Middle frontal gyrus (tissue), 1 donor: ENCODE data around the gene ANG.

Experiments used
- DNase-seq: peaks from one replicate; pipeline ENCODE4 v3.0.0-alpha.2; 2015; ENCODE audit warnings: low spot score; ENCODE audit errors: extremely low spot score

The ANG gene

DNA sequence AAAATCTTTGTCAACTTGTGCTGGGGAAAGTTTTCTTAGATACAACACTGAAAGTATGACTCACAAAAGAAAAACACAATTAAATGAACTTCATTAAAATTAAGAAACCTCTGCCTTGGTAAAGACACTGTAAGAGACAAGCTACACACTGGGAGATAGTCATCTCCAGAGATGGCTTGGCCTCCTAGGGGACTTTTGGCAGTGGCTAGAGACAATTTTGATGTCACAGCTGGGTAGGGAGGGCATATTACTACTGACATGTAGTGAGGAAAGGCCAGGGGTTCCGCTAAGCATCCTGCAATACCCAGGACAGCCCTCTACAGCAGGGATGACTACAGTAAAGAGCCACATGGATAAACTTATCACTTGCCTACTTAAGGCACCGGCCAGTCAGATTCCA lies 12.9 kb upstream of the ANG start:
- no peak for DNase-seq

GRCh38 chr14:20676072-20676471 lies 12.5 kb upstream of the ANG start:
- no peak for DNase-seq

GRCh38 chr14:20679907-20680306 lies 8.7 kb upstream of the ANG start:
- no peak for DNase-seq

GRCh38 chr14:20680363-20680762 lies 8.2 kb upstream of the ANG start:
- no peak for DNase-seq

DNA sequence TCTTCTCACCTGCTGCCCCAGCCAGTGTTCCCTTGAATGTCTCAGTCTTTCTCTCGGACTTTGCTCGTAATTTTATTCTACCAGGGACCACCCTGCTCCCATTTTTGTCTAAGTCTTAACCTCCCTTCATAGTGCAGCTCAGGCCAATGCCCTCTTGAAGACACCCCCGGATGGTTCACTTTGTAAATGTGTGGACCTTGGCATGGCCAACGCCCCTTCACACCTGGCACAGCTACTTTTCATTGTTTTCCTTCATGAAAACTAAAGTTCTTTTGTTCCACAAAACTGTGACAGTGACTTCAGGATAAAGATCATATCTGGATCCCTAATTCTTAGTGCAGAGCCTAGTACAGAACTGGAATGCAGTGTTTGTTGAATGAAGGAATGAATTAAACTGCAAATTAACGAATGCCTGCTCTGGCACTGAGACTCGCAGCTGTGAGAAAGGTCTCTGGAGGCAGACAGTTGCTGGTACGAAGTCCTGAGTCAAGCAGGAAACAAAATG lies 7.7 kb upstream of the ANG start:
- no peak for DNase-seq

GRCh38 chr14:20681348-20682126 lies 7.0 kb upstream of the ANG start:
- peak; percentile 82 for DNase-seq

- no peak for DNase-seq
Observed at GRCh38 chr14:20682127-20682434, 6.5 kb upstream of the ANG start.

GRCh38 chr14:20682435-20683124 lies 6.0 kb upstream of the ANG start:
- DNase-seq = peak; percentile 90

DNA sequence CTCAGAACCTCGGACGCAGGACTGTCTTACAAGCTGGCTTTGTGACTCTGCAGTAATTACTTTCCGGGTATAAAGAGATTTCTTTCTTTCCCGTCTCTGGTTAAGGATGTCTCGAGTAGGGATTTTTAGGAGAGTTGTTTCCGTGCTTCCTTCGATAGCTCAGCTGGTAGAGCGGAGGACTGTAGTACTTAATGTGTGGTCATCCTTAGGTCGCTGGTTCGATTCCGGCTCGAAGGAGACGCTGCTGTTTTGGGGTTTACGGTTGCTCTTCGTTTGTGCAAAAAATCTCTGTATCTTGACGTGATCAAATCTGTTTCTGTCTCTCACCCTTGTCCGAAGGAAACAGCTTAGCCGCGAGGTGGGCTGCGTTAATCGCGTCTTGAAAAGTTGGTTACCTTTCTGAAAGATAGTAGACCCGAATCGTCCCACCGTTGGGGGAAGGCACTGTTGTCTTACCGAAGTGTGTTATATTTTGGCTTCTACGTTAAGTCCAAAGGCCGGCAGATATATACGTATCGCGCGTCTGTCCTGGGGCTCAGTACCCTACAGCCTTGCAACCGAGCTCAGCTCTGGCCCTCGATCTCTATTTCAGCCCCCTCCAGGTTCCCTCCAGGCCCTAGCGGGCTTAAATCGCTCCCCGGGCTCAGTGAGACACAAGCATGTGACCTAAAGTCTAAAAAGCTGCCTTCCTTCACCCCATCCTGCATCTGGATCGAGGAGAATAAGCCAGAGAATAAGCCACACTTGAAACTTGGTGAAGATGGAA lies 5.3 kb upstream of the ANG start:
- DNase-seq = peak; percentile 71

DNA sequence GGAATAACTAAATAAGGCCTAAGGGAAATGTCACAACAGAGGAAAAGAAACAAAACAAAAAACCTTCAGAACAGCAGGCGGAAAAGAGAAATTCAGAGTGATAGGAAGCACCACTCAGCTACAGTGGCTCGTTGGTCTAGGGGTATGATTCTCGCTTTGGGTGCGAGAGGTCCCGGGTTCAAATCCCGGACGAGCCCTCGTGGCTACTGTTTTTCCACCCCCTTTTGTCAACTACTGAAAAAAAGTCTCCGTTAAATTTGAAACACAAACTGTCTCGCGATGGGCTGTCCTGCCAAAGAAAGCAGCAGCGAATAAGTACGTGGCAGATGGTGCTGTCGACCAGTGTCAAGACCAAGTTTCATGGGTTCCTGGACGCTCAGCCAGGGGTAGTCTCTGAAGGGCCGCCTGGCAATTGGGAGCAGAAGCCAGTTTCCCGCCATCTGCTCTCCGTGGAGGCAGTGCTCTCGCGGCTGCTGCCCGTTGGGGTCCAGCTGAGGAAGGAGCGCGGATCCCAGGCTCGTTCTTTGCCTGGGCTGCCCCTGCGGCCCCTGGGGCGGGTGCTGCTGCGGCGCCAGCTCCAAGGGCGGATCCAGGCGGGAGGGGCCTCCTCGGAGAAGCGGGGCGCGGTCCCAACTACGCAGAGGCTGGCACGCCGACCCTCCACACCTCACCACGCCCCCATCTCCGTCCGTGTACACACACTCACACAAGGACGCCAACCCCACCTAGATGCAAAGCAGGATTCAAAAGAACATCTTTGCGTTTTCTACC lies 4.5 kb upstream of the ANG start, which contains the start of gene RNASE4:
Gene RNASE4, plus strand, starts transcription at position 670 of the 771 bp plus-strand sequence. CDS start 14,812 bp downstream, outside the sequence.
- DNase-seq = peak; percentile 70

- no peak for DNase-seq
Observed at GRCh38 chr14:20684662-20685456, 3.7 kb upstream of the ANG start.

- no peak for DNase-seq
Observed at GRCh38 chr14:20686386-20687143, 2.0 kb upstream of the ANG start.

GRCh38 chr14:20687362-20688166 lies 1.0 kb upstream of the ANG start:
- DNase-seq = no peak

- DNase-seq = peak; percentile 66
Observed at GRCh38 chr14:20690848-20691640, 2.5 kb downstream of the ANG start.

- no peak for DNase-seq
Observed at GRCh38 chr14:20692116-20692751, 3.7 kb downstream of the ANG start.

DNA sequence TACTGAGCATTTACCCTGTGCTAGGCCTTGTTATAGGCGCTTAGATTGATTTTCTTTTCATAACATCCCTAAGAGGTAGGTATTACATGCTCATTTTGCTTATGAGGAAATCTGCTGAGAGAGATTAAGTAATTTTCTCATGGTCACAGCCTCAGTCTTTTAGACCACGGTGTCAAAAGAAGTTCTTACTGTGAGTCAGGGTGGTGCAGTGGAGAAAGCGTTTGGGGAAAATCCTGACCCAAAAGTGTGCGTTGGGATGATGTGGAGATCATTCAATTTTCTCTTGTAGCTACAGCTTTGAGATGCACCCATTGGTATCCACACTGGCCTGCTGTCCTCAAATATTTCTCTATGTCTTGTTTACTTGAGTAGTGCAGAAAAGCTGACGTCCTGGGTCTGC lies 8.2 kb downstream of the ANG start:
- no peak for DNase-seq

DNA sequence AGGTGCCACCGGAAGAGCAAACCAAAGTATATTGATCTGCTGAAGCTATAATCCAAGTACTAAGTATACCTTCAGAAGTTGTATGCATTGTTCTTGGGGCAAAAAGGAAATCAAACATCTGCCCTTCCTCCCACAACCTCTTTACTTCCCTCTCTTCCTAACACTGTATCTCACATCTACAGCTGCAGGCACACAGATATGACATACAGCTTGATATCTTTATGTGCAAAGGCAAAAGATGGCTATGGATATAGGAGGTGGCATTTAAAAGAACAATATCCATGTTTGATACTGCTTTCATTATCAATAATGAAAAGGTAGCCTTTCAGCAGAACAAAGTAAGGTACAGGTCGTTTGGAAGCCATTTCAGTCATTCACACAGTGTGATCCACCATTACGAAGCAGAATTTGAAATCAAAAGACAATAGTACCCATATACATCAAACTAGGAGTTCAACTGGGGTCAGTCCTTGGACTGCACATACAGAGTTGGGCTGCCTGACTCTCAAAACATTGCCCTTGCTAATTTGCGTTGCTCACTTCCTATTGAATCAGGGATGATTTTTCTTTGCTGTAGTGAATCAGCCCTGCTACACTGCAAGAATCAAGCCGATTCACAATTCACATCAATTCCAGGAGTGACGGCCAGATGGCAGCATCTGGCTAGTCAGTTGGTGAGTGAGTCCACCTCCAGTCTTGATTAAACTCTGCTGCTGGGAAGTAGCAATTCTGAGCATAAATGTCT lies 8.9 kb downstream of the ANG start:
- peak; percentile 69 for DNase-seq
